Duodenal mucosa (tissue), 2 donors: ENCODE results near the gene NR3C1.

ENCODE experiments used
- H3K27ac ChIP-seq: one replicate; pipeline ENCODE4 v1.7.0; 2013; ENCODE audit warnings: low read depth, low read length
- H3K27me3 ChIP-seq, 2 donors: one replicate each; pipeline ENCODE4 v1.7.0; 2013; ENCODE audit warnings: low read length in 2 of 2, control low read depth in 1 of 2; ENCODE audit not compliant: insufficient read depth in 2 of 2, control insufficient read depth in 1 of 2
- H3K36me3 ChIP-seq, 2 donors: one replicate each; pipeline ENCODE4 v1.7.0; 2013; ENCODE audit warnings: low read length in 2 of 2, control low read depth in 1 of 2; ENCODE audit not compliant: insufficient read depth in 2 of 2, control insufficient read depth in 1 of 2
- H3K4me1 ChIP-seq, 2 donors: one replicate each; pipeline ENCODE4 v1.7.0; 2013; ENCODE audit warnings: low read length in 2 of 2, control low read depth in 1 of 2; ENCODE audit not compliant: insufficient read depth in 2 of 2, control insufficient read depth in 1 of 2
- H3K4me3 ChIP-seq, 2 donors: one replicate each; pipeline ENCODE4 v1.7.0; 2013; ENCODE audit warnings: low read length in 2 of 2, low read depth in 1 of 2
- H3K9ac ChIP-seq, 2 donors: one replicate each; pipeline ENCODE4 v1.7.0; 2013; ENCODE audit warnings: low read length in 2 of 2, low read depth in 1 of 2
- H3K9me3 ChIP-seq, 2 donors: one replicate each; pipeline ENCODE4 v1.7.0; 2013; ENCODE audit warnings: low read length in 2 of 2, control low read depth in 1 of 2; ENCODE audit not compliant: control insufficient read depth in 1 of 2

The NR3C1 gene

DNA sequence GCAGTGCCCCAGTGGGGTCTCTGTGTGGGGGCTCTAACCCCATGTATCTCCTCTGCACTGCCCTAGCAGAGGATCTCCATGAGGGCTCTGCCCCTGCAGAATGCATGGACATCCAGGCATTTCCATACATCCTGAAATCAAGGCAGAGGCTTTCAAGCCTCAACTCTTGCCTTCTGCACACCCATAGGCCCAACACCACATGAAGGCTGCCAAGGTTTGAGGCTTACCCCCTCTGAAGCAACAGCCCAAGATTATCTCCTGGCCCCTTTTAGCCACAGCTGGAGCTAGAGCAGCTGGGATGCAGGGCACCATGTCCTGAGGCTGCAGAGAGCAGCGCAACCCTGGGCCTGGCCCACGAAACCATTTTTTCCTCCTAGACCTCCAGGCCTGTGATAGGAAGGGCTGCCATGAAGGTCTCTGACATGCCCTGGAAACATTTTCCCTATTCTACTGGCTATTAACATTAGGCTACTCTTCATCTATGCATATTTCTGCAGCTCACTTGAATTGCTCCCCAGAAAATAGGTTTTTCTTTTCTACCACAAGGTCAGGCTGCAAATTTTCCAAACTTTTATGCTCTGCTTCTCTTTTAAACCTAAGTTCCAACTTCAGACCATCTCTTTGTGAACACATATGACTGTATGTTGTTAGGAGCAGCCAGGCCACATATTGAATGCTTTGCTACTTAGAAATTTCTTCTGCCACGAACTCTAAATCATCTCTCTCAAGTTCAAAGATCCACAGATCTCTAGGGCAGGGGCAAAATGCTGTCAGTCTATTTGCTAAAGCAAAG is 18.4 kb downstream of the NR3C1 start:
- Histone ChIP-seq H3K27me3 (no peaks in the 10 kb centered on the region), H3K9ac (no peak overlapping the region), H3K9me3 (peaks cover 3 to 18% of the 10 kb centered on the region in 2 donors), H3K36me3 (peaks cover 0 to 12% of the 10 kb centered on the region in 2 donors), H3K4me1 (peaks cover 8 to 16% of the 10 kb centered on the region in 2 donors), H3K4me3 (no peak overlapping the region), H3K27ac (no peak overlapping the region)

DNA sequence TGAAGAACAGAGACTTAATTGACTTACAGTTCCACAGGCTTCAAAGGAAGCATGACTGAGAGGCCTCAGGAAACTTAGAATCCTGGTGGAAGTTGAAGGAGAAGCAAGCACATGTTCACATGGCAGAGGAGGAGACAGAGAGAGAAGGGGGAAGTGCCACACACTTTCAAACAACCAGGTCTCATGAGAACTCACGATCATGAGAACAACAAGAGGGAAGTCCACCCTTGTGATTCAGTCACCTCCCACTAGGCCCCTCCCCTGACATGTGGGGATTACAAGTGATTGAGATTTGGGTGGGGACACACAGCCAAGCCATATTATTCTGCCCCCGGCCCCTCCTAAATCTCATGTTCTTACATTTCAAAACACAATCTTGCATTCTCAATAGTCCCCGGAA is 19.5 kb downstream of the NR3C1 start:
- H3K27ac ChIP-seq = no peak overlapping the region
- no peak overlapping the region for H3K4me3 ChIP-seq
- H3K36me3 ChIP-seq = peaks cover 0 to 12% of the 10 kb centered on the region in 2 donors
- no peak overlapping the region for H3K9ac ChIP-seq
- no peaks in the 10 kb centered on the region for H3K27me3 ChIP-seq
- peaks cover 8 to 13% of the 10 kb centered on the region in 2 donors for H3K4me1 ChIP-seq
- H3K9me3 ChIP-seq = peaks cover 3 to 18% of the 10 kb centered on the region in 2 donors

DNA sequence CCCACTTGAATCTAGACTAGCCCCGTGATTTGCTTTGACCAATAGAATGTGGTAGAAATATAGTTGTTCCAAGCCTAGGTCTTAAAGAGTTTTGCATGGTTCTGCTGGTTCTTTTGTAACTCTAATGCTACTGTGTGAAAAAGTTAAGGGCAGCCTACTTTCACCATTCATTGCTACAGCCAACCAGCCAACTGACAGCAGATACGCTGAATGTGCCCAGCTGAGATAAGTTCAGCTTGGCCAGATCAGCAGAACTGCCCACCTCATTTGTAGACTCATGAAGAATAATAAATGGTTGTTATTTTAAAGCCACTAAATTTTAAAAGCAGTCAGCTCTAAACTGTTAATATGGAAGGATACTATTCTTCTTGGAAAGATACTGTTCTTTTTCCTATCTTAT is 23.9 kb downstream of the NR3C1 start:
- Histone ChIP-seq H3K4me3 (no peak overlapping the region), H3K27me3 (no peaks in the 10 kb centered on the region), H3K4me1 (peaks cover 11 to 17% of the 10 kb centered on the region in 2 donors), H3K9me3 (peaks cover 0 to 4% of the 10 kb centered on the region in 2 donors), H3K9ac (no peak overlapping the region), H3K36me3 (peaks cover 3 to 12% of the 10 kb centered on the region in 2 donors), H3K27ac (no peak overlapping the region)

DNA sequence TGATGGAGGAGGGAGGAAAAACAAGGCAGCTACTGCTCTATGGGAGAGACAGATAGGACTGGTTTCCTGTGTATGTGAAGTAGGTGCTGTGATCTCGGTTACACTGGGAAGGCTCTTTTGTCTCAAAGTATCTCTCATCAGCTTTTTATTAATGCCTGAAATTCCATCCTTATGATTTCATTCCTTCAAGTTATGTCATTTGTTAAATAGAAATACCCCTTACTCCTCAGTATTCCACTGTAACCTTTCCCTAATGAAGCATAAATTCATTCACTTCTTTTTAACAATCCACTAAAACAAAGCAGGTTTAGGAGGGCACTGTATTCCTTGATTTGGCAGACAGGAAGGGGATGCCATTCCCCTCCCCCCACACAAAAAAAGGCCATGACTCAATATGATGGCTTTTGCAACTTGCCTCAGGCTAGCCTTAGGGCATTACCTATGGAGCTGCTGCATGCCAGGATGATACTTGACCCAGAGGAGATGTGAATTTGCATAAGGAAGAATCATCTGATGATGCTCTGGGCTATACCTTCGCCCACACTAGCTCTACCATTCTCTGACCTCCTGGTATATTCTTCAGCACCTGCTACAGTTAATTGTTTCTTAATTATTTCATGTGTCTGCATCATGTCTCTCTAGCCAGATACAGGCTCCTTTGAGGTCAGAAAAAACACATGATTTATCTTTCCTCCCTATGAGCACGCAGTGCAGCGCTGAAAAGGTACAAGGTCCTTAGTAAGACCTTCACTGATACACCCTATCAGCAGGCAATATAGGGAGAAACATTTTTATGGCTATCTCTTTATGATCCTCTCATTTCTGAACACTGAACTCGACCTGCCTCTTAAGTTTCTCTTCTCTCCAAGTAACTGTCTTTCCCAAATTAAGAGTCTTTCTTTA is 26.3 kb downstream of the NR3C1 start:
- H3K4me1 ChIP-seq = peaks cover 11 to 17% of the 10 kb centered on the region in 2 donors
- H3K4me3 ChIP-seq = no peak overlapping the region
- peaks cover 0 to 3% of the 10 kb centered on the region in 2 donors for H3K36me3 ChIP-seq
- no peak overlapping the region for H3K27ac ChIP-seq
- no peak overlapping the region for H3K9ac ChIP-seq
- H3K9me3 ChIP-seq = no peaks in the 10 kb centered on the region
- H3K27me3 ChIP-seq = no peaks in the 10 kb centered on the region

DNA sequence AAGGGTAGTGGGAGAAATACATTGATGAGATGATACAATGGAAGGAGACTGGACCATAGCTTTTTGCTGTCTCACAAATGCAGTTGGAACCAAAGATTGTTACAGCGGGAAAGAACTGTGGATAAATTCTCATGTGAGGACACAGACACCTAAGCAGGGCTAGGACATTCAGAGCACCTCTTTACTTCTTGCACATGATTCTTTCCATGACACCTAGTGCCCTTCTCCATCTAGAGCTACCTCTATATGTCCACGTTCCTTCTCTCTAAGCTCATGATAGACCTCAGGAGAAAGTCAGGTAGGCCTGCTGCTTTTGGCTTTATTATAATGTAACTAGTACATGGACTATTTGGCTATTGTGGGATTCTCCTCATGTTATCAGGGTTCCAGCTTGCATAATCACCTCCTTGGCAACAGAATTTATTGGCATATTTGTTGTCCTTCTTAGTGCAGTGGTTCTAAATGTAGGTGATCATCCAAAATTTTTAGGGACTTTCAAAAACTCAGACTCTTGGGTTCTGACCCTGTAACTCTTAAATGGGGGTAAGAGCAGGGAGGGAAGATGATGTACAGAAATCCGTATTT is 27.2 kb downstream of the NR3C1 start:
- Histone ChIP-seq H3K36me3 (peaks cover 0 to 3% of the 10 kb centered on the region in 2 donors), H3K9ac (no peak overlapping the region), H3K4me3 (no peak overlapping the region), H3K27ac (no peak overlapping the region), H3K9me3 (no peaks in the 10 kb centered on the region), H3K4me1 (peaks cover 11 to 17% of the 10 kb centered on the region in 2 donors), H3K27me3 (no peaks in the 10 kb centered on the region)

DNA sequence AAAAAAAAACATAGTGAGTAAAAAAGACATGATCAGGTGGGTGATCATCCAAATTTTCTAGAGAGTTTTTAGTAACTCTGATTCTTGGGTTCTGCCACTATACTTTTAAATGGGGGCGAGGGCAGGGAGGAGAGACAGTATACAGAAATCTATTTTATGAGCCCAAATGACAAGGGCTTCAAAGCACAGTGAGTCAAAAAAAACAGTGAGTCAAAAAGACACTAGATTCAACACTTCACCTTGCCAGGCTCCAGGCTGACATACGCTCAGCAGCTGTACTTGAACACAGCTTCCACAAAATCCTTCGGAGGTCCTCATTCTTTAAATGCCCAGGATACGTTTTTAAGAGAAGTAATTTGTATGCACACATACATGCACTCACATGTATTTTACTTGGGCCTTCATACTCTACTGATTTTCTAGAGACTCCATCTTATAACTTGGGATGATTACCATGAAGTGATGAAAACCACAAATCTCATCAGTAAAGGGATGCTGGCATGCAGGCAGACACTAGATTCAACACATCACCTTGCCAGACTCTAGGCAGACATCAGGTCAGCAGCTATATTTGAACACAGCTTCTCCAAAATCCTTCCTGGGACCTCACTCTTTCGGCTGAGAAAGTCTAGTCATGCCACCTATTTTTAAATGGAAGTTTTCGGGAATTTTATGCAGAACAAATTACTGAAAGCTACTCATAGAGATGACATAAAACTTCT is 28.8 kb downstream of the NR3C1 start:
- H3K27ac ChIP-seq = no peak overlapping the region

DNA sequence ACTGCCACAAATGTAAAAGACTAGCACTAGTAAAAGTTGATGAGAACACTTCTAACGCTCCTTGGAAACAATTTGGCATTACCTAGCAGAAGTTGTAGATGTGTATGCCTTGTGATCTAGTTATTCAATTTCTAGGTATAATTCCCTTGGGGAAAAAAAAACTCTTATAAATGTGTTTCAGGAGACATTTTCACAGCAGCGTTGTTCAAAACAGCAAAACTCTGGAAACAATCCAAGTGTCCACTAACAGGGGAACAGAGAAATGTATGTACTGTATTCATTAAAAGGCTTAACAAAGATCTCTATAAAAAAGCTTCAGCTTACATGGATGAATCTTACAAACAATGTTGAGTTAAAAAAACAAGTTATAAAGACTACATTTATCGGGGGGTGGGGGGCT is 30.4 kb downstream of the NR3C1 start:
- Histone ChIP-seq H3K27ac (no peak overlapping the region), H3K4me1 (peaks cover 11 to 13% of the 10 kb centered on the region in 2 donors), H3K4me3 (no peak overlapping the region), H3K36me3 (peaks cover 0 to 3% of the 10 kb centered on the region in 2 donors), H3K9ac (no peak overlapping the region), H3K9me3 (no peaks in the 10 kb centered on the region), H3K27me3 (no peaks in the 10 kb centered on the region)

More for the DNA sequence above, 28.8 kb downstream of the NR3C1 start:
- Histone ChIP-seq H3K4me1 (peaks cover 11 to 13% of the 10 kb centered on the region in 2 donors), H3K9me3 (no peaks in the 10 kb centered on the region), H3K4me3 (no peak overlapping the region), H3K36me3 (peaks cover 0 to 3% of the 10 kb centered on the region in 2 donors), H3K9ac (no peak overlapping the region), H3K27me3 (no peaks in the 10 kb centered on the region)

DNA sequence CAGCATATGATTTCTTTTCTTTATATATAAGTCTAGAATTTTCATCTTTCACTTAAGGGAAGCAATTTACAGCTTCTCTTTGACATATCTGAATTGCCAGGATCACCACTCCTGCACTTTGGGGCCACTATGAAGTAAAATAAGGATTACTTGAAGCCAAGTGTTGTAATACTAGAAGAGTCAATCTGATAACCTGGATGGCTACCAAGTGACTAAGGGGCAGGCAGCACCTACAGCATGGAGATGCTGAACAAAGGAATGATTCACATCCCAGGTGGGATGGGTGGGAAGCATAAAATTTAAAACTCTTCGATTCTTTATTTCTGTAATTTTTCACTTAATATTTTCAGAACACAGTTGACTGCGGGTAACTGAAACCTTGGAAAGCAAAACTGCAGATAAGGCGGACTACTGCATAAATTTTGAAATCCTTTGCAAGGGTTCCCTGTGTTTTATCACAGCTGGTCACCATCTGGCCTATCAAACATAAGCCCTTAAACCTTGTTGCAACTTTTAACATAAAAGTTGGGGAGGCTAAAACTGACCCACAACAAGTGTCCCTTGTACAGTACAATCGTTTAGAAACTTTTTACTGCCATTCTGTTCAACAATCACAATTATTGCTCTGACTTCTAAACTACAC is 31.2 kb downstream of the NR3C1 start:
- Histone ChIP-seq H3K4me1 (peaks cover 6 to 7% of the 10 kb centered on the region in 2 donors), H3K9me3 (no peaks in the 10 kb centered on the region), H3K4me3 (no peak overlapping the region), H3K27me3 (no peaks in the 10 kb centered on the region), H3K9ac (no peak overlapping the region), H3K36me3 (peaks cover 0 to 3% of the 10 kb centered on the region in 2 donors), H3K27ac (no peak overlapping the region)

DNA sequence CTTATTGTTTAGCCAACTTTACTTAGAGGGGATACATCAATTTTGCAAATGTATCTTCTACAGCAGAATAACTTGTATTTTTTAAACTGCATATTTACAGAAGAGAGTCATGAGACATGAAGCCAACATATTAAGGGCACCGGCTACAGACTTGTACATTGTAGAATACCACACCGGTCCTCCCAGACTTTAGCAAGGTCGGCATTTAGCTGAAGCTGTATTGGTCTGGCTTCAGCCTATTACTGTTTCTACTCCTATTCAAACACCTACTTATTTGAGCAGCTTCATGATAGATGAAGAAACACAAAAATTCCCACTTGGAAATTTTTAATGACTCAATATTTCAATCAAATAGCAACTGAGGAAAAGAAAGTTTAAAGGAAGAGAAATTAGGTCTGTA is 33.0 kb downstream of the NR3C1 start:
- Histone ChIP-seq H3K4me3 (no peak overlapping the region), H3K27me3 (no peaks in the 10 kb centered on the region), H3K9ac (no peak overlapping the region), H3K9me3 (no peaks in the 10 kb centered on the region), H3K36me3 (no peaks in the 10 kb centered on the region), H3K27ac (no peak overlapping the region), H3K4me1 (no peaks in the 10 kb centered on the region)
